Ascending aorta (tissue), 2 donors: ENCODE measurements around the gene PCSK2. TPM values are rescaled to one million over a fixed set of nuclear protein-coding genes. Genes with fewer than 3 reads are reported as not detected.

Experiments used
- DNase-seq, 2 donors: peaks; one replicate each; pipeline ENCODE4 v3.0.0-alpha.2; 2019; ENCODE audit warnings: low spot score in 2 of 2
- H3K27ac ChIP-seq, 2 donors: fragments of 200-600 bp; sonication (generic); one replicate each; pipeline ENCODE4 v1.5.1; 2016 to 2017; ENCODE audit warnings: mild to moderate bottlenecking in 1 of 2
- H3K27me3 ChIP-seq: fragments of 200-600 bp; sonication (generic); one replicate; pipeline ENCODE4 v1.5.1; 2017
- H3K36me3 ChIP-seq, 2 donors: fragments of 200-600 bp; sonication (generic); one replicate each; pipeline ENCODE4 v1.5.1; 2016
- H3K4me1 ChIP-seq, 2 donors: fragments of 200-600 bp; sonication (generic); one replicate each; pipeline ENCODE4 v1.5.1; 2016 to 2017; ENCODE audit warnings: mild to moderate bottlenecking in 1 of 2
- H3K4me3 ChIP-seq, 2 donors: fragments of 200-600 bp; sonication (generic); one replicate each; pipeline ENCODE4 v1.5.1; 2016 to 2017; ENCODE audit warnings: mild to moderate bottlenecking in 1 of 2
- H3K9me3 ChIP-seq, 2 donors: fragments of 200-600 bp; sonication (generic); one replicate each; pipeline ENCODE4 v1.5.1; 2016
- CTCF ChIP-seq, 3 experiments: fragments of 200-600 bp in 2 of 3; fragments of 450-650 bp in 1 of 3; sonication (generic) in 2 of 3; IDR thresholded peaks; one replicate each; pipeline ENCODE4 v1.5.1; 2016 to 2019; ENCODE audit warnings: antibody characterized with exemption in 3 of 3, mild to moderate bottlenecking in 1 of 3, moderate library complexity in 1 of 3
- intact Hi-C: fragments of 100-400 bp; cut with DNase I; formaldehyde crosslinking; loops from one replicate; pipeline ENCODE4 v1.15.1; 2023
- total RNA-seq: library from RNA; depleted of rRNA; stranded (reverse); fragments of >200 nt; gene quantifications from one replicate; pipeline ENCODE4 v1.1.0, GENCODE V29; 2016

Gene PCSK2
- total RNA-seq, 1 donor from 2014 or later, result not detected

GRCh38 chr20:17229256-17229655 is 2.4 kb downstream of the PCSK2 start:
- intact Hi-C loops, result no loop called here
- H3K9me3 ChIP-seq, result no peaks in the 10 kb centered on the region

GRCh38 chr20:17233626-17234025 is 6.8 kb downstream of the PCSK2 start:
- intact Hi-C loops, result no loop called here
- no peaks in the 10 kb centered on the region for H3K9me3 ChIP-seq
- no peak for DNase-seq
- no peak overlapping the region for H3K4me3 ChIP-seq
- TF ChIP-seq CTCF (IDR thresholded peaks at IDR 0.05), result no peak
- no peak overlapping the region for H3K27ac ChIP-seq
- H3K36me3 ChIP-seq, result no peaks in the 10 kb centered on the region
- no peaks in the 10 kb centered on the region for H3K4me1 ChIP-seq
- no peaks in the 10 kb centered on the region for H3K27me3 ChIP-seq

More at GRCh38 chr20:17229256-17229655, 2.4 kb downstream of the PCSK2 start:
- Histone ChIP-seq H3K4me3 (no peak overlapping the region), H3K27ac (no peak overlapping the region), H3K36me3 (no peaks in the 10 kb centered on the region), H3K4me1 (peaks cover 0 to 6% of the 10 kb centered on the region in 2 donors), H3K27me3 (no peaks in the 10 kb centered on the region)
- no peak for DNase-seq
- TF ChIP-seq CTCF (IDR thresholded peaks at IDR 0.05), result no peak

- intact Hi-C loops, result no loop called here
- H3K4me3 ChIP-seq, result no peak overlapping the region
- H3K36me3 ChIP-seq, result no peaks in the 10 kb centered on the region
- H3K27me3 ChIP-seq, result no peaks in the 10 kb centered on the region
- no peaks in the 10 kb centered on the region for H3K4me1 ChIP-seq
- no peaks in the 10 kb centered on the region for H3K9me3 ChIP-seq
- H3K27ac ChIP-seq, result no peak overlapping the region
- DNase-seq, result no peak
- no peak for TF ChIP-seq CTCF (IDR thresholded peaks at IDR 0.05)
Observed at GRCh38 chr20:17236766-17237165, 9.9 kb downstream of the PCSK2 start.

GRCh38 chr20:17248224-17248623 is 21.4 kb downstream of the PCSK2 start:
- DNase-seq, result no peak
- Histone ChIP-seq H3K4me1 (no peaks in the 10 kb centered on the region), H3K9me3 (no peaks in the 10 kb centered on the region), H3K27me3 (no peaks in the 10 kb centered on the region), H3K36me3 (no peaks in the 10 kb centered on the region), H3K4me3 (no peak overlapping the region), H3K27ac (no peak overlapping the region)
- intact Hi-C loops, result no loop called here
- TF ChIP-seq CTCF (IDR thresholded peaks at IDR 0.05), result no peak

- no peak for DNase-seq
- no peak overlapping the region for H3K27ac ChIP-seq
- H3K36me3 ChIP-seq, result no peaks in the 10 kb centered on the region
- H3K4me1 ChIP-seq, result no peaks in the 10 kb centered on the region
- H3K27me3 ChIP-seq, result no peaks in the 10 kb centered on the region
- TF ChIP-seq CTCF (IDR thresholded peaks at IDR 0.05), result no peak
- no peak overlapping the region for H3K4me3 ChIP-seq
- intact Hi-C loops, result no loop called here
- no peaks in the 10 kb centered on the region for H3K9me3 ChIP-seq
Observed at GRCh38 chr20:17262786-17263185, 35.9 kb downstream of the PCSK2 start.

GRCh38 chr20:17273717-17274116 is 46.9 kb downstream of the PCSK2 start:
- no peak overlapping the region for H3K4me3 ChIP-seq
- intact Hi-C loops, result no loop called here
- no peak for DNase-seq
- no peak for TF ChIP-seq CTCF (IDR thresholded peaks at IDR 0.05)
- no peak overlapping the region for H3K27ac ChIP-seq
- no peaks in the 10 kb centered on the region for H3K27me3 ChIP-seq
- H3K4me1 ChIP-seq, result no peaks in the 10 kb centered on the region
- H3K9me3 ChIP-seq, result no peaks in the 10 kb centered on the region
- H3K36me3 ChIP-seq, result no peaks in the 10 kb centered on the region
